ENCODE measurements around the gene PREX1. TPM values are rescaled to one million over a fixed set of nuclear protein-coding genes. Genes with fewer than 3 reads are reported as not detected.

PREX1 gene
- polyA plus RNA-seq, 1 of the 3 experiments (the other 2 are of a cell fraction) = 5.3 TPM

DNA sequence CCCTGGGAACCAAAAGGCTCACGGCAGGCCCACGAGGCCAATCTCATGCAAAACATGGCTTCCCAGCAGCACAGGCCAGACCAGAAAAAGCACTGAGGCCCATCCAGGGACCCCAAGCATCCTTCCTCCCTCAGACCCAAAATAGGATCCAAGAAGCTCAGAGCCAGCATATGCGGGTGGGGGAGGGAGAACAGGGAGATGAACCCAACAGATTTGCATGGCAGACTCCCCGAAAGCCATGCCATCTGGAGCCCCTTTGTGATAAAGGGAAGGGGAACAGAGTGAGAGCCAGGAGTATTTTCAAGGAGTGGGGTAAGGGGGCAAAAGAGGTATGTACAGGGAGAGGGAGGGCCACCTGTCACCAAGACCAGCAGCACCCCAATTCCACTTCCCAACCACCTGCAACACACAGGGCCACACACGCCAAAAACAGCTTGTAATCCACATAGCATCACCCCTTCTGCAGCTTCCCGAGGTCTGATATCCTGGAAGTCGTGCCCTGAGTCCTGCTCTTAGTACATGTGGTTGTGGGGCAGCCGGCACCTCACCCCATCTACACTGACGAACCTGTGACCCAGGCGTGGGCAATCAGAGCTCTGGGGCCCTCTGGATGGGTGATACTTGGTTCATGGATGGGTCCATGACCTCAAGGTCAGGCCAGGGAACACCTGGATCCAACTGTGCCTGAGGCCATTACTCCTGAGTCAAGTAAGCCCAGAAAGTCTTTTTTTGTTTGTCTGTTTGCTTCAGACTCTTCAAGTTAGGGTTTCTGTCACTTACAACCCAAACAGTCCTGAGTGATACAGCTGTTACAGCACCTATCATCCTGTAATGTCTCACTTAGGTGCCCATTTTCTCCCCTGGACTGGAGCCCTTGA lies 24.4 kb downstream of the PREX1 start:
- Histone ChIP-seq H3K4me1 (ENCODE audit: control insufficient read depth in 1 of 2, insufficient read depth in 2 of 2, low read depth in 1 of 2, low read length in 1 of 2) (peaks cover 0 to 7% of the 10 kb centered on the region in 2 experiments; a peak in 1 of 4 replicates), H3F3A (replicated peaks; ENCODE audit: insufficient read depth) (no peaks in the 10 kb centered on the region), H3K4me3 (ENCODE audit: low read depth in 2 of 2, low read length in 1 of 2) (no peak overlapping the region), H3K9me2 (no peaks in the 10 kb centered on the region), H4K20me1 (ENCODE audit: insufficient read depth) (no peaks in the 10 kb centered on the region), H3K4me2 (no peak overlapping the region), H3K27me3 (ENCODE audit: insufficient read depth) (no peaks in the 10 kb centered on the region), H3K9ac (no peak overlapping the region), H2AFZ (ENCODE audit: low read depth) (no peak overlapping the region), H3K9me3 (no peaks in the 10 kb centered on the region), H3K36me3 (replicated peaks in 1 of 2; ENCODE audit: control insufficient read depth in 1 of 2, insufficient read depth in 2 of 2, low read length in 1 of 2) (no peaks in the 10 kb centered on the region), H3K79me2 (ENCODE audit: insufficient read depth) (no peaks in the 10 kb centered on the region), H3K27ac (ENCODE audit: low read depth in 2 of 2, low read length in 1 of 2) (no peak overlapping the region)
- CTCF ChIA-PET = interaction anchor here (0.8 to 1.8 kb wide), 2 partner anchors 101 to 146 kb away, joined by 4 to 6 read pairs; no protein-coding TSS in a partner anchor
- POLR2A ChIA-PET = no interaction called here
- 88% methylated on average over 6 of the region's 10 CpGs for WGBS (ENCODE audit: low lambda C conversion rate)
- no peak for DNase-seq
- TF ChIP-seq NRF1 (IDR thresholded peaks at IDR 0.05; ENCODE audit: low read depth, low read length) = no peak
- TF ChIP-seq, protein P1, sequence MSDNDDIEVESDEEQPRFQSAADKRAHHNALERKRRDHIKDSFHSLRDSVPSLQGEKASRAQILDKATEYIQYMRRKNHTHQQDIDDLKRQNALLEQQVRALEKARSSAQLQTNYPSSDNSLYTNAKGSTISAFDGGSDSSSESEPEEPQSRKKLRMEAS (IDR thresholded peaks at IDR 0.05; ENCODE audit: low read depth) = no peak
- no peak for TF ChIP-seq SMC3 (IDR thresholded peaks at IDR 0.05; ENCODE audit: low read depth, low read length)
- TF ChIP-seq, protein P2, sequence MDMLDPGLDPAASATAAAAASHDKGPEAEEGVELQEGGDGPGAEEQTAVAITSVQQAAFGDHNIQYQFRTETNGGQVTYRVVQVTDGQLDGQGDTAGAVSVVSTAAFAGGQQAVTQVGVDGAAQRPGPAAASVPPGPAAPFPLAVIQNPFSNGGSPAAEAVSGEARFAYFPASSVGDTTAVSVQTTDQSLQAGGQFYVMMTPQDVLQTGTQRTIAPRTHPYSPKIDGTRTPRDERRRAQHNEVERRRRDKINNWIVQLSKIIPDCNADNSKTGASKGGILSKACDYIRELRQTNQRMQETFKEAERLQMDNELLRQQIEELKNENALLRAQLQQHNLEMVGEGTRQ (IDR thresholded peaks at IDR 0.05; ENCODE audit: borderline replicate concordance, low read depth, low read length) = no peak
- TF ChIP-seq MEF2A (IDR thresholded peaks at IDR 0.05; ENCODE audit: borderline replicate concordance, low read depth) = no peak
- no peak for TF ChIP-seq YY1 (IDR thresholded peaks at IDR 0.05; ENCODE audit: low read depth)
- TF ChIP-seq CHD2 (IDR thresholded peaks at IDR 0.05; ENCODE audit: low read length, partially characterized antibody) = no peak
- TF ChIP-seq, protein P3, sequence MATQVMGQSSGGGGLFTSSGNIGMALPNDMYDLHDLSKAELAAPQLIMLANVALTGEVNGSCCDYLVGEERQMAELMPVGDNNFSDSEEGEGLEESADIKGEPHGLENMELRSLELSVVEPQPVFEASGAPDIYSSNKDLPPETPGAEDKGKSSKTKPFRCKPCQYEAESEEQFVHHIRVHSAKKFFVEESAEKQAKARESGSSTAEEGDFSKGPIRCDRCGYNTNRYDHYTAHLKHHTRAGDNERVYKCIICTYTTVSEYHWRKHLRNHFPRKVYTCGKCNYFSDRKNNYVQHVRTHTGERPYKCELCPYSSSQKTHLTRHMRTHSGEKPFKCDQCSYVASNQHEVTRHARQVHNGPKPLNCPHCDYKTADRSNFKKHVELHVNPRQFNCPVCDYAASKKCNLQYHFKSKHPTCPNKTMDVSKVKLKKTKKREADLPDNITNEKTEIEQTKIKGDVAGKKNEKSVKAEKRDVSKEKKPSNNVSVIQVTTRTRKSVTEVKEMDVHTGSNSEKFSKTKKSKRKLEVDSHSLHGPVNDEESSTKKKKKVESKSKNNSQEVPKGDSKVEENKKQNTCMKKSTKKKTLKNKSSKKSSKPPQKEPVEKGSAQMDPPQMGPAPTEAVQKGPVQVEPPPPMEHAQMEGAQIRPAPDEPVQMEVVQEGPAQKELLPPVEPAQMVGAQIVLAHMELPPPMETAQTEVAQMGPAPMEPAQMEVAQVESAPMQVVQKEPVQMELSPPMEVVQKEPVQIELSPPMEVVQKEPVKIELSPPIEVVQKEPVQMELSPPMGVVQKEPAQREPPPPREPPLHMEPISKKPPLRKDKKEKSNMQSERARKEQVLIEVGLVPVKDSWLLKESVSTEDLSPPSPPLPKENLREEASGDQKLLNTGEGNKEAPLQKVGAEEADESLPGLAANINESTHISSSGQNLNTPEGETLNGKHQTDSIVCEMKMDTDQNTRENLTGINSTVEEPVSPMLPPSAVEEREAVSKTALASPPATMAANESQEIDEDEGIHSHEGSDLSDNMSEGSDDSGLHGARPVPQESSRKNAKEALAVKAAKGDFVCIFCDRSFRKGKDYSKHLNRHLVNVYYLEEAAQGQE (IDR thresholded peaks at IDR 0.05; ENCODE audit: low read depth, low read length) = no peak
- TF ChIP-seq, protein P4, sequence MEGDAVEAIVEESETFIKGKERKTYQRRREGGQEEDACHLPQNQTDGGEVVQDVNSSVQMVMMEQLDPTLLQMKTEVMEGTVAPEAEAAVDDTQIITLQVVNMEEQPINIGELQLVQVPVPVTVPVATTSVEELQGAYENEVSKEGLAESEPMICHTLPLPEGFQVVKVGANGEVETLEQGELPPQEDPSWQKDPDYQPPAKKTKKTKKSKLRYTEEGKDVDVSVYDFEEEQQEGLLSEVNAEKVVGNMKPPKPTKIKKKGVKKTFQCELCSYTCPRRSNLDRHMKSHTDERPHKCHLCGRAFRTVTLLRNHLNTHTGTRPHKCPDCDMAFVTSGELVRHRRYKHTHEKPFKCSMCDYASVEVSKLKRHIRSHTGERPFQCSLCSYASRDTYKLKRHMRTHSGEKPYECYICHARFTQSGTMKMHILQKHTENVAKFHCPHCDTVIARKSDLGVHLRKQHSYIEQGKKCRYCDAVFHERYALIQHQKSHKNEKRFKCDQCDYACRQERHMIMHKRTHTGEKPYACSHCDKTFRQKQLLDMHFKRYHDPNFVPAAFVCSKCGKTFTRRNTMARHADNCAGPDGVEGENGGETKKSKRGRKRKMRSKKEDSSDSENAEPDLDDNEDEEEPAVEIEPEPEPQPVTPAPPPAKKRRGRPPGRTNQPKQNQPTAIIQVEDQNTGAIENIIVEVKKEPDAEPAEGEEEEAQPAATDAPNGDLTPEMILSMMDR (IDR thresholded peaks at IDR 0.05) = no peak
- no peak for TF ChIP-seq RAD21 (IDR thresholded peaks at IDR 0.05; ENCODE audit: low read length)
- TF ChIP-seq, protein P5, sequence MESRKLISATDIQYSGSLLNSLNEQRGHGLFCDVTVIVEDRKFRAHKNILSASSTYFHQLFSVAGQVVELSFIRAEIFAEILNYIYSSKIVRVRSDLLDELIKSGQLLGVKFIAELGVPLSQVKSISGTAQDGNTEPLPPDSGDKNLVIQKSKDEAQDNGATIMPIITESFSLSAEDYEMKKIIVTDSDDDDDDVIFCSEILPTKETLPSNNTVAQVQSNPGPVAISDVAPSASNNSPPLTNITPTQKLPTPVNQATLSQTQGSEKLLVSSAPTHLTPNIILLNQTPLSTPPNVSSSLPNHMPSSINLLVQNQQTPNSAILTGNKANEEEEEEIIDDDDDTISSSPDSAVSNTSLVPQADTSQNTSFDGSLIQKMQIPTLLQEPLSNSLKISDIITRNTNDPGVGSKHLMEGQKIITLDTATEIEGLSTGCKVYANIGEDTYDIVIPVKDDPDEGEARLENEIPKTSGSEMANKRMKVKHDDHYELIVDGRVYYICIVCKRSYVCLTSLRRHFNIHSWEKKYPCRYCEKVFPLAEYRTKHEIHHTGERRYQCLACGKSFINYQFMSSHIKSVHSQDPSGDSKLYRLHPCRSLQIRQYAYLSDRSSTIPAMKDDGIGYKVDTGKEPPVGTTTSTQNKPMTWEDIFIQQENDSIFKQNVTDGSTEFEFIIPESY (IDR thresholded peaks at IDR 0.05; ENCODE audit: borderline replicate concordance, low read depth) = no peak
- no peak for TF ChIP-seq EZH2phosphoT487 (IDR thresholded peaks at IDR 0.05; ENCODE audit: borderline replicate concordance, low read depth)
- TF ChIP-seq TAF1 (IDR thresholded peaks at IDR 0.05; ENCODE audit: borderline replicate concordance, low read depth, low read length) = no peak
- no peak for TF ChIP-seq GABPA (IDR thresholded peaks at IDR 0.05; ENCODE audit: low read depth)
- no peak for TF ChIP-seq RCOR1 (IDR thresholded peaks at IDR 0.05; ENCODE audit: low read length)
- TF ChIP-seq SIN3A (IDR thresholded peaks at IDR 0.05; ENCODE audit: borderline replicate concordance, low read depth, low read length) = no peak
